Hypothalamus (tissue), 51 donors: ENCODE data around the gene LCN15.
A peak's percentile ranks its signal among the peaks of the same experiment; 100 is the strongest.
"Not testable (repeated sequence)": the region's sequence is repeated elsewhere in the genome, so short reads cannot be mapped to it uniquely, and the experiment has no call there.

Source experiments
- DNase-seq, 51 donors: peaks; one replicate each; lab custom pipeline; 2025; lab: John Stamatoyannopoulos, UW

Gene LCN15

GRCh38 chr9:136757751-136758140, 6.6 kb downstream of the LCN15 start:
- no peak for DNase-seq

- no peak for DNase-seq
Observed at GRCh38 chr9:136757328-136757727, 7.0 kb downstream of the LCN15 start.

GRCh38 chr9:136756836-136757235, 7.5 kb downstream of the LCN15 start:
- DNase-seq, result no peak

- no peak for DNase-seq
Observed at GRCh38 chr9:136756134-136756438, 8.2 kb downstream of the LCN15 start.

- DNase-seq, result not testable (repeated sequence)
Observed at GRCh38 chr9:136755302-136756133, 8.8 kb downstream of the LCN15 start.

- DNase-seq, result no peak
Observed at GRCh38 chr9:136754626-136755301, 9.6 kb downstream of the LCN15 start.

GRCh38 chr9:136754059-136754572, 10.2 kb downstream of the LCN15 start:
- DNase-seq, result no peak

- DNase-seq, result no peak
Observed at GRCh38 chr9:136753371-136754058, 10.8 kb downstream of the LCN15 start.

- DNase-seq, result no peak
Observed at GRCh38 chr9:136751814-136752213, 12.5 kb downstream of the LCN15 start.

- DNase-seq, result no peak
Observed at GRCh38 chr9:136751244-136751643, 13.1 kb downstream of the LCN15 start.

- no peak for DNase-seq
Observed at GRCh38 chr9:136750526-136750925, 13.8 kb downstream of the LCN15 start.

- peak in 5 of 51 donors; percentile 5 to 30 (median 25) for DNase-seq
Observed at GRCh38 chr9:136748666-136749611, 15.4 kb downstream of the LCN15 start.

GRCh38 chr9:136748201-136748600, 16.1 kb downstream of the LCN15 start, which contains the start of gene LCN6:
Gene LCN6 (minus strand): TSS chr9:136748525. CDS start chr9:136748483, 42 bp downstream.
- DNase-seq, result no peak

- no peak for DNase-seq
Observed at GRCh38 chr9:136747161-136748060, 16.9 kb downstream of the LCN15 start.

GRCh38 chr9:136746621-136747020, 17.7 kb downstream of the LCN15 start:
- no peak for DNase-seq

- DNase-seq, result no peak
Observed at GRCh38 chr9:136746155-136746490, 18.2 kb downstream of the LCN15 start.

GRCh38 chr9:136745389-136746154, 18.7 kb downstream of the LCN15 start:
- no peak for DNase-seq

- DNase-seq, result no peak
Observed at GRCh38 chr9:136744773-136745172, 19.5 kb downstream of the LCN15 start.
